ENCODE results near the gene FGFRL1.
"Not testable (repeated sequence)": the region's sequence is repeated elsewhere in the genome, so short reads cannot be mapped to it uniquely, and the experiment has no call there.

The FGFRL1 gene

DNA sequence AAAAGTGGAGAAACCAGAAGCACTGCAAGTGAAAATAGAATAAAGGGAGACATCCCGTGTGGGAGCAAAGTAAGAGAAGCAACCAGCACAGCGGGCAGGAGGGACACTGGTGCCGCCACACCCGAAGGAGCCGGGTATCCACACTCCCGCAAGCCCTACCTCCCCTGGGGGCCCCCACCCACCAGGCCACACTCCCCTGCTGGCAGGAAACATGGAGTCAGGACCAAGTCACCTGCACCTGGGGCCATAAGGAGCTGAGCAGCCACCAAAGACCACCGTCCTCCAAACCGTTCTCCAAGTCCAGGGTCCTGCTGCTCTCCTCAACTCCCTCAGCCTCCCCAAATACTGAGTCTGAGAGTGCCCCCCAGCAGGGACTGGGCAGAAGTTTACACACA is 30.5 kb downstream of the FGFRL1 start:
- no peak for DNase-seq

GRCh38 chr4:1042352-1043055 is 31.1 kb downstream of the FGFRL1 start:
- no peak for DNase-seq

GRCh38 chr4:1043162-1043561 is 31.7 kb downstream of the FGFRL1 start:
- no peak for DNase-seq

DNA sequence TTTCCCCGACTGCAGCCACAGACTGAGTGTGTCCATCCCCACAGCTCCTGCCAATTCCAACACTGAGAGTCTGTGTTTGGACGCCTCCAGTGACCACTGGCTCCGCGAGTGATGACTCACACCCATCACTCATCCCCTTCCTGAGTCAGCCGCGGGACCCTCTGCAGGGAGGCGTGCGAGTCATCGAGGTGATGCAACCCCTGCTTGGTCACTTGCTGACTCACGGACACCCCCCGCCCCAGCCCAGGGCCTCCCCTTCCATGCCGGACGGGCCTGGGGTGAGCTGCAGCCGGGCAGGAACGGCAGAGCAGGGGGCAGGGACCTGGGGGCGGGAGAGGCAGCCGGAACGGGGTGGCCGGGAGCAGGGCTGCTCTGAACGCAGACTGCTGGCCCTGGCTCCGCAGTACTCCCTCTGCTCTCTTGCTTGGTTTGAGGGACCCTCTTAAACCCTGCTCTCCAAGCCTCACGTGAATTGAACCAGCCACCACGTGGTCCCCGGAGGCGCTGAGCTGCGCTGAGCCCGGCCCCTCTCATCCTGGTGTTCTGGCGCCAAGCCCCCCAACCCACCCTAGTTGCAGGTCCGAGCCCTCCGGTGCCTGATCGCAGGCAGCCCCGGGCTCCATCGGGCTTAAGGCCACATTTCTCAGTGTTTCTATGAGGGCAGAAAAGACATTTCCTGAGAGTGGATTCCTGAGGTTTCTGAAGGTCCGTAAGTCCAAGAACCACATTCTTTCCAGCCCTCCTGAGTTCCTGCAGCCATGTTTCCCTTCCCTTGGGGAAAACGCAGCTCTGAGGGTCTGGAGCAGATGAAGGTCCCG is 32.4 kb downstream of the FGFRL1 start:
- DNase-seq: no peak

- no peak for DNase-seq
Measured at GRCh38 chr4:1044469-1045192, 33.2 kb downstream of the FGFRL1 start.

GRCh38 chr4:1045193-1045594 is 33.8 kb downstream of the FGFRL1 start:
- no peak for DNase-seq

- no peak for DNase-seq
Measured at GRCh38 chr4:1045595-1046201, 34.3 kb downstream of the FGFRL1 start.

DNA sequence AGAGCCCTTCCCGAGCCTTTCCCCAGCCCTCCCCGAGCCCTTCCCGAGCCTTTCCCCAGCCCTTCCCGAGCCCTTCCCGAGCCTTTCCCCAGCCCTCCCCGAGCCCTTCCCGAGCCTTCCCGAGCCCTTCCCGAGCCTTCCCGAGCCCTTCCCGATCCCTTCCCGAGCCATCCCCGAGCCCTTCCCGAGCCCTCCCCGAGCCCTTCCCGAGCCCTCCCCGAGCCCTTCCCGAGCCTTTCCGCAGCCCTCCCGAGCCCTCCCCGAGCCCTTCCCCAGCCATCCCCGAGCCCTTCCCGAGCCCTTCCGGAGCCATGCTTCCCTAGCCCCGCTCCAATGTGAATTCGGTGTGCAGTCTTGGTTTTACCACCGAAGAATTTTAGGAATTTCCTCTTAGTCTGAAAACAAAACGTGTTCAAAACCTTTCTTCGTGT is 35.2 kb downstream of the FGFRL1 start:
- DNase-seq: not testable (repeated sequence)

- no peak for DNase-seq
Measured at GRCh38 chr4:1047106-1047975, 35.9 kb downstream of the FGFRL1 start.

GRCh38 chr4:1047976-1048772 is 36.7 kb downstream of the FGFRL1 start:
- no peak for DNase-seq

- DNase-seq: no peak
Measured at GRCh38 chr4:1048773-1049590, 37.6 kb downstream of the FGFRL1 start.

GRCh38 chr4:1049591-1049905 is 38.1 kb downstream of the FGFRL1 start:
- no peak for DNase-seq

- DNase-seq: no peak
Measured at GRCh38 chr4:1050486-1051213, 39.2 kb downstream of the FGFRL1 start.

DNA sequence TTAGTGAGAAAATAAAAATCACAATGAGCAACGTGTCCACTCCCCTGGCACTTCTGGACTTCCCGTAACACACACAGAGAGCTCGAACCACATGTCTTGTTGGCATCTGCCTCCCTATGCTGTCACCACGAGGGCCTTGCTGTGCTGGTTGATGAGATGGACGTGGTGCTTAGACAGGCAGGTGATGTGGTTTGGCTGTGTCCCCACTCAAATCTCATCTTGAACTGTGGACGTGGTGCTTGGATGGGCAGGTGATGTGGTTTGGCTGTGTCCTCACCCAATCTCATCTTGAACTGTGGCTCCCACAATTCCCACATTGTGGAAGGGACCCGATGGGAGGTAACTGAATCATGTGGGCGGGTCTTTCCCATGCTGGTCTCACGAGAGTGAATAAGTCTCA is 40.0 kb downstream of the FGFRL1 start:
- DNase-seq: no peak

DNA sequence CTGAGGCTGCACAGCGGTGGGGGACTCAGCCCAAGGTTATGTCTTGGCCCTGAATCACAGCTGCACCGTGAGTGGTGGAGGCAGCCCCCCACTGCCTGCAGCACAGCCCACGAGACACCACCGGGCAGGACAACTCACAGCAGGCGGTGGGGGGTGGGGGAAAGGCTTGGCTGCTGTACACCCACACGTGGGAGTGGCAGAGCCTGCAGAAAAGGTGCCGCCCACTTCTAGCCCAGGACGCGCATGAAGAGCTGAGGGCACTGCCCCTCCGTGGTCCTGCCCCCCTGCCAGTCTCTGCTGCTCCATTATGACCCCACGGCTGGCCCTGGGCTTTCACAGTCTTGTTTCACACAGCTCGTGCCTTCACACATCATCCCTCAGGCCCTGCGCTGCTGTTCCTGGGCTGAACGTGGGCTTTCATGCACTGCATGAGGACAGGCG is 40.8 kb downstream of the FGFRL1 start:
- no peak for DNase-seq

DNA sequence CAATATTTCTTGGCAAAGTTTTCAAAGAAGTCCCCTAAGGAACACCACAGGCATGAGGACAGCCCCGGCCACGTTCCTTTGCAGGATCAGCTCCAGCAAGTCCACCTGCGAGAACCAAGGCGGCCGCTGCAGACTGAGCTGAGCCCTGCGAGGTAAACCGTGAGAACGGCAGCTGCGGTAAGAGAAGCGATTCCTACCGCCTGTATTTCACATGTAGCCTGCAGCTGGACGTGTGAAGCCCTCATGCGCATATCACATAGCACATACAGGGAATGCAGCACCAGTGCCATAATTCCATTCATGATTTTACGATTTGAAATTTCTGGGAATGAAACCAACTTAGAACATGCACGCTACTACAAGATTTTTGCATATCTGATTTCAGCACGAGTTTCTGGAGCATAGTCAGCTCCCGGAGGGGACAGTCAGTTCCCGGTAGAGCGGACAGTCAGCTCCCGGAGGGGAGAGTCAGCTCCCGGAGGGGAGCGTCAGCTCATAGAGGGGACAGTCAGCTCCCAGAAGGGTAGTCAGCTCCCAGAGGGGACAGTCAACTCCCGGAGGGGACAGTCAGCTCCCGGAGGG is 41.7 kb downstream of the FGFRL1 start:
- no peak for DNase-seq

- not testable (repeated sequence) for DNase-seq
Measured at GRCh38 chr4:1053891-1054290, 42.5 kb downstream of the FGFRL1 start.

DNA sequence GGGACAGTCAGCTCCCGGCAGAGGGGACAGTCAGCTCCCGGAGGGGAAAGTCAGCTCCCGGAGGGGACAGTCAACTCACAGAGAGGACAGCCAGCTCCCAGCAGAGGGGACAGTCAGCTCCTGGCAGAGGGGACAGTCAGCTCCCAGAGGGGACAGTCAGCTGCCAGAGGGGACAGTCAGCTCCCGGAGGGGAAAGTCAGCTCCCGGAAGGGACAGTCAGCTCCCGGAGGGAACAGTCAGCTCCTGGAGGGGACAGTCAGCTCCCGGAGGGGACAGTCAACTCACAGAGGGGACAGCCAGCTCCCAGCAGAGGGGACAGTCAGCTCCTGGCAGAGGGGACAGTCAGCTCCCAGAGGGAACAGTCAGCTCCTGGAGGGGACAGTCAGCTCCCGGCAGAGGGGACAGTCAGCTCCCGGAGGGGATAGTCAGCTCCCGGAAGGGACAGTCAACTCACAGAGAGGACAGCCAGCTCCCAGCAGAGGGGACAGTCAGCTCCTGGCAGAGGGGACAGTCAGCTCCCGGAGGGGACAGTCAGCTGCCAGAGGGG is 43.3 kb downstream of the FGFRL1 start:
- DNase-seq: not testable (repeated sequence)

GRCh38 chr4:1055243-1055701 is 43.8 kb downstream of the FGFRL1 start:
- not testable (repeated sequence) for DNase-seq

Measured in effector CD8-positive, alpha-beta T cell (primary cell).